ENCODE results near the gene PGAP1.

DNA sequence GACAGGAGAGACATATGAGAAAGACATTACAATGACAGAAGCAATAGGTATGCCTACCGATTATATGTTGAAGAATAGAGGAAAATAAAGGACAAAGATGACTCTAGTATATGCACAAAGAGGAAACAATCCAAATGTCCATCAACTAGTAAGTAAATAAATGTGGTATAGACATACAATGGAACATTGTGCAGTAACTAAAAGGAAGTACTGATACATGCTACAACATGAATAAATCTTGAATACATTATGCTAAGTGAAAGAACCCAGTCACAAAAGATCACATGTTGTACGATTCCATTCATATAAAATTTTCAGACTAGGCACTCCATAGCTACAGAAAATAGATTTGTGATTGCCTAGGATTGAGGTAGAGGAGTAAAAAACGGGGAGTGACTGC lies 28.5 kb upstream of the PGAP1 start:
- no peak for TF ChIP-seq CTCF (IDR thresholded peaks at IDR 0.05)
- no peak for TF ChIP-seq POLR2A (IDR thresholded peaks at IDR 0.05)
